ENCODE results near the gene PKM.
A peak's percentile ranks its signal among the peaks of the same experiment; 100 is the strongest.

PKM gene

GRCh38 chr15:72184165-72184811, 46.7 kb downstream of the PKM start:
- H3K27ac ChIP-seq (ENCODE audit: low read depth, low read length) = peak overlapping the region; percentile 34
- peak overlapping the region; percentile 38 for H2BK5ac ChIP-seq (ENCODE audit: low read depth, low read length, poor library complexity)
- H4K8ac ChIP-seq (ENCODE audit: low read depth, low read length) = peak overlapping the region; percentile 77
- no peaks in the 10 kb centered on the region for H3K9me3 ChIP-seq (ENCODE audit: insufficient read depth, low read depth, low read length)
- H2BK120ac ChIP-seq (ENCODE audit: insufficient read depth, low read length, poor library complexity) = peak overlapping the region; percentile 44
- no peak overlapping the region for H3K23ac ChIP-seq (ENCODE audit: low read length)
- H2AFZ ChIP-seq (ENCODE audit: insufficient read depth, low read length, poor library complexity) = peak overlapping the region; percentile 56
- peak overlapping the region; percentile 69 for H2BK12ac ChIP-seq (ENCODE audit: low read length)
- DNase-seq = peak; percentile 89 to 91
- H3K4ac ChIP-seq (ENCODE audit: low read depth, low read length) = peak overlapping the region; percentile 39
- no CpG with 5 or more reads among the region's 34 CpGs for whole genome bisulfite sequencing (ENCODE audit: extremely low coverage, insufficient coverage, insufficient read length)
- peak overlapping the region; percentile 22 for H4K12ac ChIP-seq (ENCODE audit: low read depth, low read length)
- peaks cover 2% of the 10 kb centered on the region for H3K79me2 ChIP-seq (ENCODE audit: control insufficient read depth, insufficient read depth, low read length, poor library complexity)
- peak overlapping the region; percentile 61 for H3K14ac ChIP-seq (ENCODE audit: low read length)
- no peaks in the 10 kb centered on the region for H3K36me3 ChIP-seq (ENCODE audit: control insufficient read depth in 1 of 2, insufficient read depth in 2 of 2, low read length in 2 of 2)
- H3K79me1 ChIP-seq (ENCODE audit: low read length) = peaks cover 22% of the 10 kb centered on the region
- no peaks in the 10 kb centered on the region for H3K27me3 ChIP-seq (ENCODE audit: insufficient read depth, low read length)
- H2AK5ac ChIP-seq (ENCODE audit: low read length) = peak overlapping the region; percentile 53
- peaks cover 28 to 31% of the 10 kb centered on the region in 2 experiments for H3K4me1 ChIP-seq (ENCODE audit: control insufficient read depth in 1 of 2, insufficient read depth in 2 of 2, low read length in 2 of 2)
- H4K91ac ChIP-seq (ENCODE audit: low read depth, low read length) = peak overlapping the region; percentile 55
- peak overlapping the region; percentile 45 for H3K4me3 ChIP-seq (ENCODE audit: low read depth, low read length)
- no peak overlapping the region for H3K9ac ChIP-seq (ENCODE audit: low read length)
- peak overlapping the region; percentile 68 for H3K4me2 ChIP-seq (ENCODE audit: low read length)
- peak overlapping the region; percentile 86 for H3K18ac ChIP-seq (ENCODE audit: low read length)

- Histone ChIP-seq H3K36me3 (ENCODE audit: control insufficient read depth in 1 of 2, insufficient read depth in 2 of 2, low read length in 2 of 2) (no peaks in the 10 kb centered on the region), H3K4me3 (ENCODE audit: low read depth, low read length) (no peak overlapping the region), H3K27me3 (ENCODE audit: insufficient read depth, low read length) (no peaks in the 10 kb centered on the region), H3K23ac (ENCODE audit: low read length) (no peak overlapping the region), H3K79me1 (ENCODE audit: low read length) (peaks cover 25% of the 10 kb centered on the region), H4K12ac (ENCODE audit: low read depth, low read length) (no peak overlapping the region), H2BK12ac (ENCODE audit: low read length) (no peak overlapping the region), H2AFZ (ENCODE audit: insufficient read depth, low read length, poor library complexity) (no peak overlapping the region), H3K4ac (ENCODE audit: low read depth, low read length) (peak overlapping the region; percentile 5), H4K8ac (ENCODE audit: low read depth, low read length) (no peak overlapping the region), H3K4me1 (ENCODE audit: control insufficient read depth in 1 of 2, insufficient read depth in 2 of 2, low read length in 2 of 2) (peaks cover 33 to 36% of the 10 kb centered on the region in 2 experiments), H3K9me3 (ENCODE audit: insufficient read depth, low read depth, low read length) (no peaks in the 10 kb centered on the region), H4K91ac (ENCODE audit: low read depth, low read length) (peak overlapping the region; percentile 28), H3K27ac (ENCODE audit: low read depth, low read length) (peak overlapping the region; percentile 34), H3K9ac (ENCODE audit: low read length) (no peak overlapping the region), H3K18ac (ENCODE audit: low read length) (no peak overlapping the region), H2BK120ac (ENCODE audit: insufficient read depth, low read length, poor library complexity) (peak overlapping the region; percentile 4), H3K79me2 (ENCODE audit: control insufficient read depth, insufficient read depth, low read length, poor library complexity) (peaks cover 2% of the 10 kb centered on the region), H3K4me2 (ENCODE audit: low read length) (peak overlapping the region; percentile 68), H2AK5ac (ENCODE audit: low read length) (no peak overlapping the region), H3K14ac (ENCODE audit: low read length) (peak overlapping the region; percentile 4), H2BK5ac (ENCODE audit: low read depth, low read length, poor library complexity) (peak overlapping the region; percentile 7)
- no peak for DNase-seq
- no CpG with 5 or more reads among the region's 12 CpGs for WGBS (ENCODE audit: extremely low coverage, insufficient coverage, insufficient read length)
Observed at GRCh38 chr15:72183781-72184164, 47.2 kb downstream of the PKM start.

DNA sequence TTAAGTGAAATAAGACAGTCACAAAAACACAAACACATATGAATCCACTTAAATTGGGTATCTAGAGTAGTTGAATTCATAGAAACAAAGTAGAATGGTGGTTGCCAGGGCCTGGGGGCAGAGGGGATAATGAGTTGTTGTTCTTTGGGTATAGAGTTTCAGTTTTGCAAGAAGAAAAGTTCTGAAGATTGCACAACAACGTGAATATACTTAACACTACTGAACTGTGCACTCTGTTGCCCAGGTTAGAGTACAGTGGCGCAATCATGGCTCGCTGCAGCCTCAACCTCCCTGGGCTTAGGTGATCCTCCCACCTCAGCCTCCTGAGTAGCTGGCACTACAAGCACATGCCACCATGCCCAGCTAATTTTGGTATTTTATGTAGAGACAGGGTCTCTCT, 48.3 kb downstream of the PKM start:
- Histone ChIP-seq H3K27me3 (ENCODE audit: insufficient read depth, low read length) (no peaks in the 10 kb centered on the region), H2BK120ac (ENCODE audit: insufficient read depth, low read length, poor library complexity) (peak overlapping the region; percentile 15), H3K14ac (ENCODE audit: low read length) (peak overlapping the region; percentile 60), H3K9ac (ENCODE audit: low read length) (no peak overlapping the region), H4K12ac (ENCODE audit: low read depth, low read length) (no peak overlapping the region), H3K4me3 (ENCODE audit: low read depth, low read length) (no peak overlapping the region), H3K4me1 (ENCODE audit: control insufficient read depth in 1 of 2, insufficient read depth in 2 of 2, low read length in 2 of 2) (peaks cover 40 to 42% of the 10 kb centered on the region in 2 experiments), H4K8ac (ENCODE audit: low read depth, low read length) (no peak overlapping the region), H3K36me3 (ENCODE audit: control insufficient read depth in 1 of 2, insufficient read depth in 2 of 2, low read length in 2 of 2) (no peaks in the 10 kb centered on the region), H3K79me1 (ENCODE audit: low read length) (peaks cover 25% of the 10 kb centered on the region), H3K9me3 (ENCODE audit: insufficient read depth, low read depth, low read length) (no peaks in the 10 kb centered on the region), H4K91ac (ENCODE audit: low read depth, low read length) (no peak overlapping the region), H2BK5ac (ENCODE audit: low read depth, low read length, poor library complexity) (no peak overlapping the region), H3K4me2 (ENCODE audit: low read length) (no peak overlapping the region), H3K18ac (ENCODE audit: low read length) (peak overlapping the region; percentile 56), H3K27ac (ENCODE audit: low read depth, low read length) (no peak overlapping the region), H3K4ac (ENCODE audit: low read depth, low read length) (no peak overlapping the region), H3K79me2 (ENCODE audit: control insufficient read depth, insufficient read depth, low read length, poor library complexity) (peaks cover 2% of the 10 kb centered on the region), H2BK12ac (ENCODE audit: low read length) (no peak overlapping the region), H3K23ac (ENCODE audit: low read length) (no peak overlapping the region), H2AK5ac (ENCODE audit: low read length) (no peak overlapping the region), H2AFZ (ENCODE audit: insufficient read depth, low read length, poor library complexity) (no peak overlapping the region)
- peak; percentile 86 to 93 for DNase-seq
- WGBS (ENCODE audit: extremely low coverage, insufficient coverage, insufficient read length) = no CpG with 5 or more reads among the region's 3 CpGs

- WGBS (ENCODE audit: extremely low coverage, insufficient coverage, insufficient read length) = no CpG with 5 or more reads among the region's 3 CpGs
- Histone ChIP-seq H3K79me1 (ENCODE audit: low read length) (peaks cover 25% of the 10 kb centered on the region), H3K4me1 (ENCODE audit: control insufficient read depth in 1 of 2, insufficient read depth in 2 of 2, low read length in 2 of 2) (peaks cover 42% of the 10 kb centered on the region in 2 experiments), H3K9me3 (ENCODE audit: insufficient read depth, low read depth, low read length) (no peaks in the 10 kb centered on the region), H3K23ac (ENCODE audit: low read length) (no peak overlapping the region), H2BK12ac (ENCODE audit: low read length) (no peak overlapping the region), H3K4me2 (ENCODE audit: low read length) (no peak overlapping the region), H3K18ac (ENCODE audit: low read length) (no peak overlapping the region), H4K91ac (ENCODE audit: low read depth, low read length) (no peak overlapping the region), H3K4ac (ENCODE audit: low read depth, low read length) (no peak overlapping the region), H3K79me2 (ENCODE audit: control insufficient read depth, insufficient read depth, low read length, poor library complexity) (peaks cover 2% of the 10 kb centered on the region), H4K12ac (ENCODE audit: low read depth, low read length) (no peak overlapping the region), H3K14ac (ENCODE audit: low read length) (no peak overlapping the region), H3K27ac (ENCODE audit: low read depth, low read length) (no peak overlapping the region), H2BK120ac (ENCODE audit: insufficient read depth, low read length, poor library complexity) (no peak overlapping the region), H2AFZ (ENCODE audit: insufficient read depth, low read length, poor library complexity) (no peak overlapping the region), H2AK5ac (ENCODE audit: low read length) (no peak overlapping the region), H3K9ac (ENCODE audit: low read length) (no peak overlapping the region), H3K4me3 (ENCODE audit: low read depth, low read length) (no peak overlapping the region), H2BK5ac (ENCODE audit: low read depth, low read length, poor library complexity) (no peak overlapping the region), H3K36me3 (ENCODE audit: control insufficient read depth in 1 of 2, insufficient read depth in 2 of 2, low read length in 2 of 2) (no peaks in the 10 kb centered on the region), H4K8ac (ENCODE audit: low read depth, low read length) (no peak overlapping the region), H3K27me3 (ENCODE audit: insufficient read depth, low read length) (no peaks in the 10 kb centered on the region)
- no peak for DNase-seq
Observed at GRCh38 chr15:72182244-72182643, 48.7 kb downstream of the PKM start.

Measured in trophoblast cell (in vitro differentiated cells and primary cell).